ENCODE results near the gene PLK3.
"Not testable (repeated sequence)": the region's sequence is repeated elsewhere in the genome, so short reads cannot be mapped to it uniquely, and the experiment has no call there.

The PLK3 gene

DNA sequence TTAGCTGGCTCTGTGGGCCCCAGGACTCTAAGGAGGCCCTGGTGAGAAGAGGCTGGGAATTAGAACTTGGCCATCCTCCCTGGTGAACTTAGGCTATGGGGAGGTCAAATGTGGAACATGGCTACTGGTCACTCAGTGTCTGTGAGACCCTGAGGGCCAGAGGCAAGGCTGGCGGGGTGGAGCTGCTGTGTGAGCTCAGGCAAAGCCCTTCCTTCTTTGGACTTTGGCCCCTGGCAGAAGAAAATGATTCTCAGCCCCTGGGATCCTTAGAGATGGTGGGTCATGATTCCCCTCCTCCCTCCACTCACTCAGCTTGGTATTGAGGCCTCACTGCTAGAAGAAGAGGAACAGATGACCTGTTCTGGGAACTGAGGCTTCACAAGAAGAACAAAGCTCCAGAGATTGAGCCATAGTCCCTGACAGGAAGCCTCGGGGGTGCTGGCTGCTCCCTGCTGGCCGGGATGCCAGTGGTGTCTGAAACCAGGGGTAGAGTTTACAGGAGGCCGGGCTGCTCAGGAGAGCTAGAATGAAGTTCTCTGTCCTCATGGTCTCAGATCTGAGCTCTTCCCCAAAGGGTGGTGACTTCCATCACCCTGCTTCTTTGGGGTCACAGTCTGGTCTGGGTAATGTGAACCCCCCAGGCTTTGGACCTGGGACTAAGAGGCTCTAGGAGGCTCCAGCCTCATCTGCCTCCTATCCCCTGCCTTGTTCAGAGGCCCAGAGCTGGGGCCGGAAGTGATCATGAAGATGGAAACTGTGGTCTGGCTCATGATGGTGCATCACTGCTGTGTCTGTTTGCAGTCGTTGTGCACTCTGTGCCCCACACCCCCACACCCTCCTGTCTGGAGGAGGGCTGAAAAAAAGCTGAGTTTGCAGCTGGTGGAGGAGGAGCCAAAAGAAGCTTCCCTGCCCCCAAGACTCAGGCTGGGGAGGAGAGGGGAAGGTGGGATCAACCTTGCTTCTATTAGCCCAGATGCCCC, 9.1 kb downstream of the PLK3 start:
- Histone ChIP-seq H4K20me1 (no peaks in the 10 kb centered on the region), H3K4me3 (peak overlapping the region; percentile 49), H3K9me3 (no peaks in the 10 kb centered on the region), H3K4me2 (peak overlapping the region; percentile 79), H3K27ac (peak overlapping the region; percentile 98), H3K4me1 (peaks cover 88% of the 10 kb centered on the region), H3K36me3 (peaks cover 28% of the 10 kb centered on the region), H3K27me3 (no peaks in the 10 kb centered on the region), H3K9ac (peak overlapping the region; percentile 78)
- TF ChIP-seq Cebpa-rat (IDR thresholded peaks at IDR 0.05), result no peak

DNA sequence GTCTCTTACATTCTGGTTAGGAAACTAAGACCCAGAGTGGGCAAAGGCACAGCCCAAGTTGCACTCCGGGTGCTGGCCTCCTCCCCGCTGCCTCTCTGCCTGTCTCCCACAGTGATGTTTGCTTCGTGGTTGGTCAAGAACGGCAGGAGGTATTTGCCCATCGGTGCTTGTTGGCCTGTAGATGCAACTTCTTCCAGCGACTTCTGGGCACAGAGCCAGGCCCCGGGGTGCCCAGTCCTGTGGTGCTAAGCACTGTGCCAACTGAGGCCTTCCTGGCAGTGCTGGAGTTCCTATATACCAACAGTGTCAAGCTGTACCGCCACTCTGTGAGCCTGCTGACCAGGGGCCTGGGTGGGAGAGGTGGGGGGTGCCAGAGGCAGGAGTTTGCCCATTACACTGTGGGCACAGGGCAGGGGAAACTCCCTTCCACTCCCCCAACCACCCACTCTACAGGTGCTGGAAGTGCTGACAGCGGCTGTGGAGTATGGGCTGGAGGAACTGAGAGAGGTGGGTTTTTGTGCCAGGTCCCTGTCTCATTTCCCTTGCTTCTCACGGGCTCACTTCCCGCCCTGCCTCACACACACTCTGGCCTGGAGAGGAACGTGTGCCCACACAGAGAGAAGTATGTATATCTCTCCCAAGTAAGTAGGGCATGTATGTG, 10.1 kb downstream of the PLK3 start:
- H3K4me2 ChIP-seq, result peak overlapping the region; percentile 79

GRCh38 chr1:44810762-44811105, 10.6 kb downstream of the PLK3 start:
- not testable (repeated sequence) for H4K20me1 ChIP-seq, H3K4me3 ChIP-seq, H3K27me3 ChIP-seq, H3K9me3 ChIP-seq
- H3K36me3 ChIP-seq, result peaks cover 13% of the 10 kb centered on the region
- peak overlapping the region; percentile 56; the same call in 1 of the 2 replicates for H3K9ac ChIP-seq
- H3K4me2 ChIP-seq, result peak overlapping the region; percentile 79
- peaks cover 90% of the 10 kb centered on the region for H3K4me1 ChIP-seq
- H3K27ac ChIP-seq, result peak overlapping the region; percentile 98

More for the DNA sequence above, 10.1 kb downstream of the PLK3 start:
- H3K27me3 ChIP-seq, result no peaks in the 10 kb centered on the region
- TF ChIP-seq Cebpa-rat (IDR thresholded peaks at IDR 0.05), result no peak
- no peaks in the 10 kb centered on the region for H4K20me1 ChIP-seq
- peak overlapping the region; percentile 56 for H3K9ac ChIP-seq
- H3K27ac ChIP-seq, result peak overlapping the region; percentile 98
- H3K36me3 ChIP-seq, result peaks cover 18% of the 10 kb centered on the region
- H3K9me3 ChIP-seq, result no peaks in the 10 kb centered on the region
- no peak overlapping the region for H3K4me3 ChIP-seq
- peaks cover 95% of the 10 kb centered on the region for H3K4me1 ChIP-seq

DNA sequence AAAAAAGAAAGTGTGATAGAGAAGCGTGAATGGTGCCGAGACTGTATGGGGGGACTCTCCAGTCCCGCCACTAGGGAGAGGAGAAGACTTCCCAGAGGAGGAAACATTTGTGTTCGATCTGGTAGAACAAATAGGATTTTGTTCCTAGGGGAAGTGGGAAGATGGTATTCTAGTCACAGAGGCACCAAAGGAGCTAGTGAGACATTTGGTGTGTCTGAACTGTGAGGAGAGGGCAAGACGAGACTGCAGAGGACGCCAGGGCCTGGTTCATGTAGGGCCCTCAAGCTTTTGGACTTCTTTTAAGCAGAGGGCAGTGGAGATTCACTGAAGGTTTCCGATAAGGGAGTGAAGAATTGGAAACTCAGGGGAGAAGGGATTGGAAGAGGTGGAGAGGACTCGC, 11.1 kb downstream of the PLK3 start:
- TF ChIP-seq Cebpa-rat (IDR thresholded peaks at IDR 0.05), result no peak
- Histone ChIP-seq H3K27me3 (no peaks in the 10 kb centered on the region), H4K20me1 (no peaks in the 10 kb centered on the region), H3K9me3 (no peaks in the 10 kb centered on the region), H3K4me1 (peaks cover 85% of the 10 kb centered on the region), H3K4me2 (peak overlapping the region; percentile 79), H3K36me3 (peaks cover 8% of the 10 kb centered on the region), H3K27ac (peak overlapping the region; percentile 98), H3K4me3 (no peak overlapping the region), H3K9ac (no peak overlapping the region; the same call in none of the 2 replicates)

DNA sequence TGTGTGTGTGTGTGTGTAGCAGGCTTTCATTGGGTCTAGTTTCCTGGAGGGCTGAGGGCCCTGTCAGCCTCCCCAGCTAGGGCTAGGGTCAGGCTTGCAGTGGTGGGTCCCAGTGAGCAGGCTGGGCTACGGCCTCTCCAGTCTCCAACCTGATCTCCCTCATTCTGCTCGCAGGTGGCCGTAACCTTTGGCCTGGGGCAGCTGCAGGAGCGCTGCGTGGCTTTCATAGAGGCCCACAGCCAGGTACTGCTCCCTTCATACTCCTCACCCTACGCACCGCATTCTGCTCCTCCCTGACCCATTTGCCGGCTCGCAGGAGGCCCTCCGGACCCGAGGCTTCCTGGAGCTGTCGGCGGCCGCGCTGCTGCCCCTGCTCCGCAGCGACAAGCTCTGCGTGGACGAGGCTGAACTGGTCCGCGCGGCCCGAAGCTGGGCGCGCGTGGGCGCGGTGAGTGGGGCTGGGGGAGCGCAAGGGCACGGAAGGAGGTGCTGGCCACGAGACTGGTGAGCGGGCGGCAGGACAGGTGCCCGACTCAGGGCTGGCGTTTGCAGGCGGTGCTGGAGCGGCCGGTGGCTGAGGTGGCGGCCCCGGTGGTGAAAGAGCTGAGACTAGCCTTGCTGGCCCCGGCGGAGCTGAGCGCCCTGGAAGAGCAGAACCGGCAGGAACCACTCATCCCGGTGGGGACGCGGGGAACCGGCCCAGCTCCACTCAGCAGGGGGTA, 12.8 kb downstream of the PLK3 start:
- H4K20me1 ChIP-seq, result no peaks in the 10 kb centered on the region
- H3K36me3 ChIP-seq, result no peaks in the 10 kb centered on the region
- no peaks in the 10 kb centered on the region for H3K27me3 ChIP-seq
- H3K9me3 ChIP-seq, result no peaks in the 10 kb centered on the region
- H3K4me2 ChIP-seq, result peak overlapping the region; percentile 77
- peak overlapping the region; percentile 83 for H3K27ac ChIP-seq
- H3K4me3 ChIP-seq, result peak overlapping the region; percentile 60
- H3K9ac ChIP-seq, result peak overlapping the region; percentile 74; the same call in 1 of the 2 replicates
- no peak for TF ChIP-seq Cebpa-rat (IDR thresholded peaks at IDR 0.05)
- H3K4me1 ChIP-seq, result peaks cover 71% of the 10 kb centered on the region

DNA sequence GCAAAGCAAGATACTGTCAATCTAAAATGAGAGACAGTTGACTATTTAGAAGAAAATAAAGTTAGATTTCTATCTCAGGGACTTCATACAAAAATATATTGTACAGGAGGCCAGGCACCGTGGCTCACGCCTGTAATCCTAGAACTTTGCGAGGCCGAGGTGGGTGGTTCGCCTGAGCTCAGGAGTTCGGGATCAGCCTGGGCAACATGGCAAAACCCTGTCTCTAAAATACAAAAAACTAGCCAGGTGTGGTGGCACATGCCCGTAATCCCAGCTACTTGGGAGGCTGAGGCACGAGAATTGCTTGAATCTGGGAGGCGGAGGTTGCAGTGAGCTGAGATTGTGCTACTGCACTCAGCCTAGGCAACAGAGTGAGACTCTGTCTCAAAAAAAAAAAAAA, 15.7 kb downstream of the PLK3 start:
- H3K4me2 ChIP-seq, H3K9me3 ChIP-seq, H3K27ac ChIP-seq, H3K36me3 ChIP-seq, H3K27me3 ChIP-seq, H3K4me3 ChIP-seq, H4K20me1 ChIP-seq, H3K9ac ChIP-seq: not testable (repeated sequence)
- H3K4me1 ChIP-seq, result peaks cover 63% of the 10 kb centered on the region

DNA sequence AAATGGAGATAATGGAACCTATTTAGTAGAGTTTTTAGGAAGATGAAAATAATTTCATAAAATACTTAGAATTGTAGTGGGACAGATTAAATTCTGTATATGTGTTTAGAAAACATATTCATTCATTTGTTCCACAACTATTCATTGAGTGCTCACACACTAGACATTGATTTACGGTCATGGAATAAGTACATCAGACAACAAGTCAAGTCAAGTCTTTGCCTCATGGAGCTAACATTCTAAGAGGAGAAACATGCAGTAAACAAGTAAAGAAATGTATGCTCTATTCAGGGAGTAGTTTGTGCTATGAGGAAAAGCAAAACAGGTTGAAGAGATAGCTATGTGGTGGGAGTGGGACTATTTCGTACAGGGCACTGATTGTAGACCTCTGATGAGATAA, 17.1 kb downstream of the PLK3 start:
- TF ChIP-seq Cebpa-rat (IDR thresholded peaks at IDR 0.05), result no peak
- Histone ChIP-seq H3K36me3 (no peaks in the 10 kb centered on the region), H3K9me3 (no peaks in the 10 kb centered on the region), H3K27ac (no peak overlapping the region), H3K4me3 (no peak overlapping the region), H3K4me2 (no peak overlapping the region), H3K9ac (no peak overlapping the region), H3K27me3 (no peaks in the 10 kb centered on the region), H3K4me1 (peaks cover 54% of the 10 kb centered on the region), H4K20me1 (no peaks in the 10 kb centered on the region)

- no peaks in the 10 kb centered on the region for H3K27me3 ChIP-seq
- H3K4me2 ChIP-seq, result peak overlapping the region; percentile 98
- no peak for TF ChIP-seq Cebpa-rat (IDR thresholded peaks at IDR 0.05)
- H4K20me1 ChIP-seq, result no peaks in the 10 kb centered on the region
- H3K4me1 ChIP-seq, result peaks cover 49% of the 10 kb centered on the region
- no peaks in the 10 kb centered on the region for H3K36me3 ChIP-seq
- H3K27ac ChIP-seq, result peak overlapping the region; percentile 99; the same call in 1 of the 2 replicates
- H3K9ac ChIP-seq, result 0 out of 2 replicates have a peak overlapping the region, but pooled peaks have one; percentile 97
- no peaks in the 10 kb centered on the region for H3K9me3 ChIP-seq
- H3K4me3 ChIP-seq, result 0 out of 2 replicates have a peak overlapping the region, but pooled peaks have one; percentile 66
These were observed 17.8 kb downstream of the PLK3 start for GRCh38 chr1:44817771-44818495.

DNA sequence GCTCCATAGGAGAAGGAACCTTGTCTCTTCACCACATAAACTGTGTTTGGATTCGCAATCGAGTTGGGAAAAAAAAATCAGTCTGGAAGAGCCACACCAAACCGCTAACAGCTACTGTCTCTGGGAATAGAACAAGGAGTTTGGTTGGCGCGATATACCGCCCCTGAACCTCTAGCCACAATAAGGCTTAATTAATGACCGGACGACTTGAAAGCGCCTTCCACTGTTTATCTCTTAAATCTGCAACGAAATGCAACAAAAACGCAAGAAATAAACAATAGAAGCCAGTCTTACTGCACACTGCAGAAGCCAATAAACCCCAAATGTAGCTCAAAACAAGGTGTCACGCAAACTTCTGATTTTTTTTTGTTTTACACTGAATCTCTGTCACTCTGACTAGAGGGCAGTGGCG, 19.0 kb downstream of the PLK3 start:
- no peak for TF ChIP-seq Cebpa-rat (IDR thresholded peaks at IDR 0.05)
- H3K4me3 ChIP-seq, result peak overlapping the region; percentile 66
- peaks cover 38% of the 10 kb centered on the region for H3K4me1 ChIP-seq
- peak overlapping the region; percentile 99 for H3K27ac ChIP-seq
- no peaks in the 10 kb centered on the region for H3K36me3 ChIP-seq
- peak overlapping the region; percentile 98 for H3K4me2 ChIP-seq
- H3K9ac ChIP-seq, result peak overlapping the region; percentile 97
- H3K9me3 ChIP-seq, result no peaks in the 10 kb centered on the region
- H4K20me1 ChIP-seq, result no peaks in the 10 kb centered on the region
- no peaks in the 10 kb centered on the region for H3K27me3 ChIP-seq

Measured in BLaER1 (cell line).